CD4-positive, CD25-positive, alpha-beta regulatory T cell (primary cell): ENCODE data around the gene ACAD11. TPM values are rescaled to one million over a fixed set of nuclear protein-coding genes. Genes with fewer than 3 reads are reported as not detected.

Experiments
- polyA plus RNA-seq, 4 donors: library from polyadenylated mRNA; unstranded; fragments of 300-500 nt; fragmentation: Illumina TruSeq; gene quantifications; one replicate each; pipeline ENCODE4 v1.2.3, GENCODE V29; 2021
- total RNA-seq: library from RNA; stranded (reverse); gene quantifications from one replicate; pipeline ENCODE4 v1.2.3, GENCODE V29; 2022

ACAD11 gene
- total and polyA plus RNA-seq, 5 donors from 2014 or later = 2.7 to 27.5 (median 4.7) TPM

Other genes with a start within 250 kb of the ACAD11 start
- 29.4 TPM for gene DNAJC13, start 242.3 kb downstream of the ACAD11 start, total RNA-seq
- 10 to 100 TPM in 2 of 4 donors, 1 to 10 TPM in 2; 7.1 to 12.7 (median 9.1) TPM for gene DNAJC13, start 242.3 kb downstream of the ACAD11 start, polyA plus RNA-seq
- 0.27 TPM for gene ACKR4, start 62.5 kb downstream of the ACAD11 start, total RNA-seq
- gene ACKR4, start 62.5 kb downstream of the ACAD11 start, polyA plus RNA-seq = under 1 TPM in 2 of 4 donors, not detected in 2; 0.11 to 0.16 TPM
- gene UBA5, start 520 bp upstream of the ACAD11 start, total RNA-seq = 20.7 TPM
- gene UBA5, start 520 bp upstream of the ACAD11 start, polyA plus RNA-seq = 10 to 100 TPM; 25.2 to 34.4 (median 30.0) TPM
- 33.0 TPM for gene NPHP3, start 62.6 kb upstream of the ACAD11 start, total RNA-seq
- 1 to 10 TPM; 2.0 to 6.5 (median 5.8) TPM for gene NPHP3, start 62.6 kb upstream of the ACAD11 start, polyA plus RNA-seq